Measurements from ENCODE around the gene ARL2BP.

DNA sequence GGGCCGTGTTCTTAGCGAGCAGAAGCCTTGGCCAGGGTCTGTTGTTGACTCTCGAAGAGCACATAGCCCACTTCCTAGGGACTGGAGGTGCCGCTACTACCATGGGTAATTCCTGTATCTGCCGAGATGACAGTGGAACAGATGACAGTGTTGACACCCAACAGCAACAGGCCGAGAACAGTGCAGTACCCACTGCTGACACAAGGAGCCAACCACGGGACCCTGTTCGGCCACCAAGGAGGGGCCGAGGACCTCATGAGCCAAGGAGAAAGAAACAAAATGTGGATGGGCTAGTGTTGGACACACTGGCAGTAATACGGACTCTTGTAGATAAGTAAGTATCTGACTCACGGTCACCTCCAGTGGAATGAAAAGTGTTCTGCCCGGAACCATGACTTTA, 40.4 kb upstream of the ARL2BP start:
- TF ChIP-seq, protein P1, sequence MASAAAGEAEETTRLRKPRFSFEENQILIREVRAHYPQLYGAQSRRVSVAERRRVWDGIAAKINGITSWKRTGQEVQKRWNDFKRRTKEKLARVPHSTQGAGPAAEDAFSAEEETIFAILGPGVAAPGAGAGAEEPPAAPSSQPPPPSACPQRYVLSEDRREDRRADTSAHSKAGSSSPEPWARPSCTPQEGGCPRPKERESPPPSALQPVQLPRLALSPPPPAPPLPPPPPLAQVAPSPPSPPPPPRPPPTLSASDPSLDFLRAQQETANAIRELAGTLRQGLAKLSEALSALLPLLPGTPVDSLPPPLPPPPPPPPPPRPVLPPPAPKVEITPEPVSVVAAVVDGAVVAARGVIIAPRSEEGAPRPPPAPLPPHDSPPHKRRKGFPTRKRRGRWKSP (CRISPR knock-in tag; IDR thresholded peaks at IDR 0.05), result no peak
- TF ChIP-seq CEBPB (IDR thresholded peaks at IDR 0.05; ENCODE audit: borderline replicate concordance, low read depth, low read length) (no peak), RAD21 (CRISPR knock-in tag; IDR thresholded peaks at IDR 0.05) (no peak), RARG (CRISPR knock-in tag; IDR thresholded peaks at IDR 0.05; ENCODE audit: low read depth) (no peak), SIN3A (IDR thresholded peaks at IDR 0.05; ENCODE audit: borderline replicate concordance, low read depth, low read length) (no peak)
- TF ChIP-seq, protein P2, sequence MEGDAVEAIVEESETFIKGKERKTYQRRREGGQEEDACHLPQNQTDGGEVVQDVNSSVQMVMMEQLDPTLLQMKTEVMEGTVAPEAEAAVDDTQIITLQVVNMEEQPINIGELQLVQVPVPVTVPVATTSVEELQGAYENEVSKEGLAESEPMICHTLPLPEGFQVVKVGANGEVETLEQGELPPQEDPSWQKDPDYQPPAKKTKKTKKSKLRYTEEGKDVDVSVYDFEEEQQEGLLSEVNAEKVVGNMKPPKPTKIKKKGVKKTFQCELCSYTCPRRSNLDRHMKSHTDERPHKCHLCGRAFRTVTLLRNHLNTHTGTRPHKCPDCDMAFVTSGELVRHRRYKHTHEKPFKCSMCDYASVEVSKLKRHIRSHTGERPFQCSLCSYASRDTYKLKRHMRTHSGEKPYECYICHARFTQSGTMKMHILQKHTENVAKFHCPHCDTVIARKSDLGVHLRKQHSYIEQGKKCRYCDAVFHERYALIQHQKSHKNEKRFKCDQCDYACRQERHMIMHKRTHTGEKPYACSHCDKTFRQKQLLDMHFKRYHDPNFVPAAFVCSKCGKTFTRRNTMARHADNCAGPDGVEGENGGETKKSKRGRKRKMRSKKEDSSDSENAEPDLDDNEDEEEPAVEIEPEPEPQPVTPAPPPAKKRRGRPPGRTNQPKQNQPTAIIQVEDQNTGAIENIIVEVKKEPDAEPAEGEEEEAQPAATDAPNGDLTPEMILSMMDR (CRISPR knock-in tag; IDR thresholded peaks at IDR 0.05), result no peak
